Measurements from ENCODE around the gene MAML3.

DNA sequence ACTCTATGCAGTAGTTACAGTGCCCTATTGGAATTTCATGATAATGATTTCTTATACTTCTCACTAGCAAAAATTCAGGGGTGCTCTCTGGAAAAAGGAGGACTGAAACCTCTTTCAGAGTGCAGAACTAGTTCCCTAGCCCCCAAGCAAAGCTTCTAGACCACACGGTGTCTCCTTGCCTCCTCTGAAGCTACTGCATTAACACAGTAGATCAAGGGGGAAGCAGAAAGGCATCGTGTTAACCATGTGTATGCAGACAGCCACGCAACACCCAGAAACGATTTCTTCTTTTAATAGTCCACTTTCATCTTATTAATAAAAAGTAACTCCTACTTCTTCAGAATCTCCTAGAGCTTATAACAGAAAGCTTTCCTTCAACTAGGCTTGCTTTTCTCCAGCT, 44.7 kb downstream of the MAML3 start:
- TF ChIP-seq CTCF (IDR thresholded peaks at IDR 0.05) (no peak), POLR2AphosphoS5 (IDR thresholded peaks at IDR 0.05) (no peak)

Measured in upper lobe of left lung (tissue), 4 donors.